ENCODE measurements around the gene KHDRBS2. TPM values are rescaled to one million over a fixed set of nuclear protein-coding genes. Genes with fewer than 3 reads are reported as not detected.

KHDRBS2 gene
- total and polyA plus RNA-seq, 2 experiments from 2014 or later: 5.4 to 11.7 TPM

DNA sequence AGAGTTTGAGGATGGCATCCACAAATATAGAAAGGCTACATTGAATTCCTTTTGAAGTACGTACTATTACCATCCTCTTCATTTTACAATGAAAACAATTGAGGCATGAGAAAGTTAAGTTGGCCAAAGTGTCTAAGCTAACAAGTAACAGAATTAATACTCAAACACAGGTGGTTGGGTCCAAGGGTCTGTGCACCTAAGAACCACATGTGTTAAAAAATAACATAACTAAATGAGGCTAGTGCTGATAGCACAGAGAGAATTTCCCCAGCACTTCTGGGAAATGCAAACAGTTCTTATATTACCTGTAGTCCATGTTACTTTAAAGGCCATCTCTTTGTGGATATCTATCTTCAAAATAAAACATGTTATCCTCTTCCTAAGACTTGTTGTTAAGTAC lies 10.5 kb upstream of the KHDRBS2 start:
- no peak overlapping the region for H3K27ac ChIP-seq (ENCODE audit: low read depth)
- no peak for ATAC-seq
- H3K27ac Mint-ChIP-seq: no peak overlapping the region

More for the DNA sequence above, 10.5 kb upstream of the KHDRBS2 start:
- Histone ChIP-seq H3K9me2 (ENCODE audit: insufficient read depth) (no peaks in the 10 kb centered on the region), H3K4me1 (ENCODE audit: insufficient read depth) (no peaks in the 10 kb centered on the region), H3K4me2 (no peak overlapping the region), H3K27me3 (ENCODE audit: insufficient read depth) (no peaks in the 10 kb centered on the region), H3F3A (replicated peaks; ENCODE audit: low read depth) (no peaks in the 10 kb centered on the region), H2AFZ (no peak overlapping the region), H4K20me1 (replicated peaks; ENCODE audit: insufficient read depth) (no peaks in the 10 kb centered on the region), H3K79me2 (replicated peaks; ENCODE audit: insufficient read depth) (no peaks in the 10 kb centered on the region), H3K36me3 (ENCODE audit: insufficient read depth) (no peaks in the 10 kb centered on the region), H3K4me3 (no peak overlapping the region)
- H3K4me1 Mint-ChIP-seq: no peaks in the 10 kb centered on the region
- DNase-seq (ENCODE audit: low spot score): no peak
- no peaks in the 10 kb centered on the region for H3K27me3 Mint-ChIP-seq (ENCODE audit: insufficient read depth, low read depth, poor library complexity)
- H3K4me3 Mint-ChIP-seq: no peak overlapping the region
- H3K36me3 Mint-ChIP-seq (ENCODE audit: low read depth): no peaks in the 10 kb centered on the region
- peaks cover 5% of the 10 kb centered on the region for H3K9me3 Mint-ChIP-seq
- TF ChIP-seq CTCF (conservative IDR thresholded peaks at IDR 0.05; ENCODE audit: low read depth in 2 of 2) (no peak), ZNF331 (CRISPR knock-in tag; IDR thresholded peaks at IDR 0.05; ENCODE audit: low read depth) (no peak), STAT1 (IDR thresholded peaks at IDR 0.05; ENCODE audit: unreplicated experiment) (no peak), JUNB (IDR thresholded peaks at IDR 0.05; ENCODE audit: unreplicated experiment) (no peak), EZH2phosphoT487 (IDR thresholded peaks at IDR 0.05; ENCODE audit: unreplicated experiment) (no peak), ZNF114 (CRISPR knock-in tag; IDR thresholded peaks at IDR 0.05) (no peak), EZH2 (IDR thresholded peaks at IDR 0.05; ENCODE audit: low read depth, unreplicated experiment) (no peak), REST (IDR thresholded peaks at IDR 0.05; ENCODE audit: unreplicated experiment) (no peak), POLR2AphosphoS5 (IDR thresholded peaks at IDR 0.05; ENCODE audit: low read depth) (no peak), CREB1 (CRISPR knock-in tag; IDR thresholded peaks at IDR 0.05; ENCODE audit: low read depth) (no peak), ETS1 (IDR thresholded peaks at IDR 0.05) (no peak), NANOG (IDR thresholded peaks at IDR 0.05; ENCODE audit: borderline replicate concordance) (no peak)
- TF ChIP-seq, protein P1, sequence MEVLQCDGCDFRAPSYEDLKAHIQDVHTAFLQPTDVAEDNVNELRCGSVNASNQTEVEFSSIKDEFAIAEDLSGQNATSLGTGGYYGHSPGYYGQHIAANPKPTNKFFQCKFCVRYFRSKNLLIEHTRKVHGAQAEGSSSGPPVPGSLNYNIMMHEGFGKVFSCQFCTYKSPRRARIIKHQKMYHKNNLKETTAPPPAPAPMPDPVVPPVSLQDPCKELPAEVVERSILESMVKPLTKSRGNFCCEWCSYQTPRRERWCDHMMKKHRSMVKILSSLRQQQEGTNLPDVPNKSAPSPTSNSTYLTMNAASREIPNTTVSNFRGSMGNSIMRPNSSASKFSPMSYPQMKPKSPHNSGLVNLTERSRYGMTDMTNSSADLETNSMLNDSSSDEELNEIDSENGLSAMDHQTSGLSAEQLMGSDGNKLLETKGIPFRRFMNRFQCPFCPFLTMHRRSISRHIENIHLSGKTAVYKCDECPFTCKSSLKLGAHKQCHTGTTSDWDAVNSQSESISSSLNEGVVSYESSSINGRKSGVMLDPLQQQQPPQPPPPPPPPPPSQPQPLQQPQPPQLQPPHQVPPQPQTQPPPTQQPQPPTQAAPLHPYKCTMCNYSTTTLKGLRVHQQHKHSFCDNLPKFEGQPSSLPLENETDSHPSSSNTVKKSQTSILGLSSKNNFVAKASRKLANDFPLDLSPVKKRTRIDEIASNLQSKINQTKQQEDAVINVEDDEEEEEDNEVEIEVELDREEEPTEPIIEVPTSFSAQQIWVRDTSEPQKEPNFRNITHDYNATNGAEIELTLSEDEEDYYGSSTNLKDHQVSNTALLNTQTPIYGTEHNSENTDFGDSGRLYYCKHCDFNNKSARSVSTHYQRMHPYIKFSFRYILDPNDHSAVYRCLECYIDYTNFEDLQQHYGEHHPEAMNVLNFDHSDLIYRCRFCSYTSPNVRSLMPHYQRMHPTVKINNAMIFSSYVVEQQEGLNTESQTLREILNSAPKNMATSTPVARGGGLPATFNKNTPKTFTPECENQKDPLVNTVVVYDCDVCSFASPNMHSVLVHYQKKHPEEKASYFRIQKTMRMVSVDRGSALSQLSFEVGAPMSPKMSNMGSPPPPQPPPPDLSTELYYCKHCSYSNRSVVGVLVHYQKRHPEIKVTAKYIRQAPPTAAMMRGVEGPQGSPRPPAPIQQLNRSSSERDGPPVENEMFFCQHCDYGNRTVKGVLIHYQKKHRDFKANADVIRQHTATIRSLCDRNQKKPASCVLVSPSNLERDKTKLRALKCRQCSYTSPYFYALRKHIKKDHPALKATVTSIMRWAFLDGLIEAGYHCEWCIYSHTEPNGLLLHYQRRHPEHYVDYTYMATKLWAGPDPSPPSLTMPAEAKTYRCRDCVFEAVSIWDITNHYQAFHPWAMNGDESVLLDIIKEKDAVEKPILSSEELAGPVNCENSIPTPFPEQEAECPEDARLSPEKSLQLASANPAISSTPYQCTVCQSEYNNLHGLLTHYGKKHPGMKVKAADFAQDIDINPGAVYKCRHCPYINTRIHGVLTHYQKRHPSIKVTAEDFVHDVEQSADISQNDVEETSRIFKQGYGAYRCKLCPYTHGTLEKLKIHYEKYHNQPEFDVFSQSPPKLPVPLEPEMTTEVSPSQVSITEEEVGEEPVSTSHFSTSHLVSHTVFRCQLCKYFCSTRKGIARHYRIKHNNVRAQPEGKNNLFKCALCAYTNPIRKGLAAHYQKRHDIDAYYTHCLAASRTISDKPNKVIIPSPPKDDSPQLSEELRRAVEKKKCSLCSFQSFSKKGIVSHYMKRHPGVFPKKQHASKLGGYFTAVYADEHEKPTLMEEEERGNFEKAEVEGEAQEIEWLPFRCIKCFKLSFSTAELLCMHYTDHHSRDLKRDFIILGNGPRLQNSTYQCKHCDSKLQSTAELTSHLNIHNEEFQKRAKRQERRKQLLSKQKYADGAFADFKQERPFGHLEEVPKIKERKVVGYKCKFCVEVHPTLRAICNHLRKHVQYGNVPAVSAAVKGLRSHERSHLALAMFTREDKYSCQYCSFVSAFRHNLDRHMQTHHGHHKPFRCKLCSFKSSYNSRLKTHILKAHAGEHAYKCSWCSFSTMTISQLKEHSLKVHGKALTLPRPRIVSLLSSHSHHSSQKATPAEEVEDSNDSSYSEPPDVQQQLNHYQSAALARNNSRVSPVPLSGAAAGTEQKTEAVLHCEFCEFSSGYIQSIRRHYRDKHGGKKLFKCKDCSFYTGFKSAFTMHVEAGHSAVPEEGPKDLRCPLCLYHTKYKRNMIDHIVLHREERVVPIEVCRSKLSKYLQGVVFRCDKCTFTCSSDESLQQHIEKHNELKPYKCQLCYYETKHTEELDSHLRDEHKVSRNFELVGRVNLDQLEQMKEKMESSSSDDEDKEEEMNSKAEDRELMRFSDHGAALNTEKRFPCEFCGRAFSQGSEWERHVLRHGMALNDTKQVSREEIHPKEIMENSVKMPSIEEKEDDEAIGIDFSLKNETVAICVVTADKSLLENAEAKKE (CRISPR knock-in tag; IDR thresholded peaks at IDR 0.05): no peak

Measured in GM23338 (cell line).